ENCODE data around the gene MAMDC2.

MAMDC2 gene

DNA sequence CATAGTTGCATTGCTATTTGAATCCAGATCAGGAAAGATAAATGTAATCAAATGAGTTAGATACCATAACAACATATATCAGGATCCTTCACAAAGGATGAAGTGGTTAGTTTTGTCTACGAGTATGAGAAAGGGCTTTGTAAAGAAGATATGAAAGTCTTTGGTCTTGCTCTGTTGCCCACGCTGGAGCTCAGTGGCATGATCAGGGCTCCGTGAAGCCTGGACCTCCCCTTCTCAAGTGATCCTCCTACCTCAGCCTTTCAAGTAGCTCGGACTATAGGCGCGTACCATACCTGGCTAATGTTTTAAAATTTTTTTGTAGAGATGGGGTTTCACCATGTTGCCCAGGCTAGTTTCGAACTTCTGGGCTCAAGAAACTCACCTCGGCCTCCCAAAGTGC, 217.0 kb downstream of the MAMDC2 start:
- DNase-seq (ENCODE audit: low read depth): no peak

DNA sequence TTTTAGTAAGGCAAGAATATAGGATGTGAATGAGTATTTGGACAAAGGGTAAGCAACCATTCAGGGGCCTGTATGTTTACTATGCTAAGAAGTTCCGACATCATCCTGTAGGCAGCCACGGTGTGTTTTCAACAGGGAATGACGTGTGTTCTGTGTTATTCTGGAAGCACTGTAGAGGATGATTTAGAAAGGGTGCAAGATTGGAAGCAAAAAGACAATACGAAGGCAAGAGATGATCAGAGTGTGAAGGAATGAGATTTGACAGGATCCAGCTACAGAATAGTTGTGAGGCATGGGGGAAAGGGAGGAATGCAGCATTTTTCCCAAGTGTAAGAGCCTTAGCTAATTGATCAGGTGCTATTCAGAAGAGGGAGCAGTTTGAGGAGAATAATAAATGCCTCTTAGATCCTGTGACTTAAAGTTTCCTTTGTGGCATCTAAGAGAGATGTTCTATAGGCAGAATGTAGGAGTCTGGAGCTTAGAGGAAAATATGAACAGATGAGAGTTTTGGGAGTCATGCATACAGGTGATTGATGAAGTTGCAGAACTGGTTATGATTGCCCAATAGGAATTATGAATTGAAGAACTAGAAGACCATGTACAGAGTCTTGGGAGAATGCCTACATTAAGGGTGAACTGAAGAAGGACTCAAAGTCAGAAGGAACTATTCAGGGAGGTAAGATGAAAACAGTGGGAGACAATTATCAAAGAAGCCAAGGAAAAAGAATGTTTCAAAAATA, 217.7 kb downstream of the MAMDC2 start:
- DNase-seq (ENCODE audit: low read depth): no peak

DNA sequence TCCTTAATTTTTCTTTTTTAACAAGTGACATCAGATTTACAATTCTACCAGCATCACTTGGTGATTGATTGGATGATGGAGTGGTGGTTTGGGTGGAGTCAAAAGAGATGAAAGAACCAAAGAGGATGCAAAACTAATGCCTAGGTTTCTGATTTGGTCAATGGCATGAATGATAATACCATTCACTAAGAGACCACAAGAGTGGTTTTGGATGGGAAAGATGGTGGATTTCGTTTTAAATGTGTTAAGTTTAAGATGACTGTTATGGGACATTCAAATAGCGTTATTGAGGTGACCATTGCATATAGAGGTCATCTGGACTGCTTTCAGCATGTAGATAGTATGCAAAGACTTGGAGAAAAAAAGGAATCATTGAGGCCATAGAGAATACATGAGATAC, 218.7 kb downstream of the MAMDC2 start:
- DNase-seq (ENCODE audit: low read depth): no peak

DNA sequence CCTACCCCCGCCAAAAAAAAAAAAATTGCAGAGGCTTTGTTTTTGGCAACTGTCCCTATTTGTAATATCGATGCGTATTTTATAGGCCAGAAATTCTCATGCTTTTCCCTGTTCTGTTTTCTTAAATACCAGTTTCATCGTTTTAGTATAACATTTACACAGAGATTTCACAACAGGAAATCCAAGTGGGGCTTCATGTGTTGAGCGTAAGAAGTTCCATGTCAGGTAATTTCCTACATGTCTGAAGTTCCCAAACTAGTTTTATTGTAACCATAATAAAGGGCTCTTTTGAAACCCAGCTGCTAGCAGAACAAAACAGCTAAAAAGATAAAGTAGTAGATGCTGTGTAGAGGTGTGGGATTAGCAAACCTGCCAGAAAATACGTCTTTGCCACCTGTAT, 219.3 kb downstream of the MAMDC2 start:
- no peak for DNase-seq (ENCODE audit: low read depth)

DNA sequence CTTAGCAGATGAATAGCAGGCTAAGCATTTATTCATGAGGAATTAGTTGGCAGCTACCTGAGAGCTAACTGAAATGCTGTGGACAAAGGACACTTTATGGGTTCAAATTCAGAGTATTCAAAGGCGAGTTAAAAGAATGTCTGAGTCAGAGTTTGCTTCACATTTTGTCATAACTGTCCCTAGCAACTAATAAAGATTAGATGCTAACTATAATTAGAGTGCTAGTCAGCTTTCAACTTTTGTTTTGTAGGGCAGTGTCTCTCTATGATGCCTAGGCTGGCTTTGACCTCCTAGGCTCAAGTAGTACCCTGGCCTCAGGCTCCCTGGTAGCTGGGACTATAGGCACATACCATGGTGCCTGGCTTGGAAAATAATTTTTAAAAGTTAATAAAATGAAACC, 219.8 kb downstream of the MAMDC2 start:
- DNase-seq (ENCODE audit: low read depth): no peak
